IMR-90 (cell line): Measurements from ENCODE around the gene HPRT1. TPM values are rescaled to one million over a fixed set of nuclear protein-coding genes. Genes with fewer than 3 reads are reported as not detected.

Experiments used
- ATAC-seq: fragments of 200-7000 bp; cut with Tn5 transposase; 2 replicates; pipeline ENCODE4 v1.9.1; 2020; ENCODE audit warnings: low read depth, mild to moderate bottlenecking, moderate library complexity
- BruUV-seq: library from RNA; stranded (reverse); fragments of 400-500 nt; replicated peaks from 2 replicates; lab custom pipeline; 2021; lab: Mats Ljungman, UMichigan
- CTCF ChIA-PET: fragments of 300-600 bp; formaldehyde crosslinking; extraction: SDS; loops from one replicate; lab custom pipeline; 2021; ENCODE audit warnings: antibody characterized with exemption; lab: Yijun Ruan, JAX
- POLR2A ChIA-PET: fragments of 300-600 bp; sonication (Branson Sonifier 250); formaldehyde crosslinking; loops from one replicate; lab custom pipeline; 2022; ENCODE audit warnings: antibody characterized with exemption; ENCODE audit not compliant: unreplicated experiment; lab: Charles Lee
- DNase-seq: peaks from one replicate; pipeline ENCODE4 v3.0.0; 2013
- H2AFZ ChIP-seq: replicated peaks from 2 replicates; pipeline ENCODE3; 2013; ENCODE audit warnings: low read length, mild to moderate bottlenecking; ENCODE audit not compliant: poor library complexity
- H2AK5ac ChIP-seq: 2 replicates; pipeline ENCODE4 v1.6.1; 2013; ENCODE audit warnings: low read depth, low read length, inconsistent platforms
- H2AK9ac ChIP-seq: replicated peaks from 2 replicates; pipeline ENCODE3; 2013; ENCODE audit warnings: mild to moderate bottlenecking, low read depth, low read length, moderate library complexity; ENCODE audit not compliant: poor library complexity
- H2BK120ac ChIP-seq: 2 replicates; pipeline ENCODE4 v1.6.1; 2013; ENCODE audit warnings: low read depth, low read length, inconsistent platforms
- H2BK15ac ChIP-seq: 3 replicates; pipeline ENCODE4 v1.6.1; 2013; ENCODE audit warnings: low read depth, low read length, inconsistent platforms
- H2BK20ac ChIP-seq: 2 replicates; pipeline ENCODE4 v1.6.1; 2013; ENCODE audit warnings: low read depth, mild to moderate bottlenecking, inconsistent platforms, low read length, moderate library complexity
- H2BK5ac ChIP-seq: 2 replicates; pipeline ENCODE4 v1.6.1; 2013; ENCODE audit warnings: mild to moderate bottlenecking, low read depth, low read length, inconsistent platforms; ENCODE audit not compliant: poor library complexity, severe bottlenecking
- H3K14ac ChIP-seq: replicated peaks from 2 replicates; pipeline ENCODE4 v1.6.1; 2013; ENCODE audit warnings: low read depth, low read length, inconsistent platforms
- H3K18ac ChIP-seq: 2 replicates; pipeline ENCODE4 v1.6.1; 2013; ENCODE audit warnings: low read depth, low read length, control low read depth
- H3K23ac ChIP-seq: 2 replicates; pipeline ENCODE4 v1.6.1; 2013; ENCODE audit warnings: low read depth, low read length, inconsistent platforms
- H3K27ac ChIP-seq: 2 replicates; pipeline ENCODE4 v1.5.1; 2013; ENCODE audit warnings: mild to moderate bottlenecking, control low read depth, low read length; ENCODE audit not compliant: insufficient read depth
- H3K27me3 ChIP-seq: 2 replicates; pipeline ENCODE4 v1.6.1; 2013; ENCODE audit warnings: low read length; ENCODE audit not compliant: control insufficient read depth, insufficient read depth
- H3K36me3 ChIP-seq: 2 replicates; pipeline ENCODE4 v1.6.1; 2013; ENCODE audit warnings: low read length, mixed read lengths; ENCODE audit not compliant: control insufficient read depth, insufficient read depth
- H3K4ac ChIP-seq: 2 replicates; pipeline ENCODE4 v1.6.1; 2013; ENCODE audit warnings: low read depth, low read length, inconsistent platforms
- H3K4me1 ChIP-seq: 2 replicates; pipeline ENCODE4 v1.6.1; 2013; ENCODE audit warnings: low read length, mixed read lengths; ENCODE audit not compliant: control insufficient read depth, insufficient read depth
- H3K4me2 ChIP-seq: 2 replicates; pipeline ENCODE4 v1.6.1; 2013; ENCODE audit warnings: low read depth, mild to moderate bottlenecking, control low read depth, low read length, moderate library complexity
- H3K4me3 ChIP-seq: 2 replicates; pipeline ENCODE4 v1.5.1; 2013; ENCODE audit warnings: low read depth, mild to moderate bottlenecking, control low read depth, low read length, moderate library complexity; ENCODE audit not compliant: insufficient read depth
- H3K56ac ChIP-seq: 2 replicates; pipeline ENCODE4 v1.6.1; 2013; ENCODE audit warnings: low read length, inconsistent platforms; ENCODE audit not compliant: insufficient read depth; ENCODE audit errors: extremely low read depth
- H3K79me1 ChIP-seq, 2 experiments: 2 replicates each; pipeline ENCODE4 v1.6.1; 2013; ENCODE audit warnings: low read length in 2 of 2, inconsistent platforms in 1 of 2, low read depth in 1 of 2
- H3K9ac ChIP-seq: 2 replicates; pipeline ENCODE4 v1.6.1; 2013; ENCODE audit warnings: low read depth, low read length, control low read depth
- H3K9me1 ChIP-seq: 2 replicates; pipeline ENCODE4 v1.6.1; 2013; ENCODE audit warnings: low read length, inconsistent platforms; ENCODE audit not compliant: insufficient read depth
- H3K9me3 ChIP-seq: 2 replicates; pipeline ENCODE4 v1.6.1; 2013; ENCODE audit warnings: low read length; ENCODE audit not compliant: control insufficient read depth, insufficient read depth
- H4K20me1 ChIP-seq: 2 replicates; pipeline ENCODE4 v1.6.1; 2013; ENCODE audit warnings: low read length, inconsistent platforms; ENCODE audit not compliant: insufficient read depth
- H4K5ac ChIP-seq: 2 replicates; pipeline ENCODE4 v1.6.1; 2013; ENCODE audit warnings: mild to moderate bottlenecking, low read depth, low read length, control low read depth
- H4K8ac ChIP-seq, 2 experiments: 2 replicates each; pipeline ENCODE4 v1.6.1; 2013; ENCODE audit warnings: low read depth in 2 of 2, low read length in 2 of 2, control low read depth in 1 of 2, inconsistent platforms in 1 of 2
- H4K91ac ChIP-seq: 2 replicates; pipeline ENCODE4 v1.6.1; 2013; ENCODE audit warnings: low read depth, low read length, inconsistent platforms; ENCODE audit not compliant: insufficient read depth
- BHLHE40 ChIP-seq: fragments of 150-350 bp; IDR thresholded peaks from 2 replicates; pipeline ENCODE4 v1.6.1; 2016; ENCODE audit warnings: mild to moderate bottlenecking, low read depth, low read length
- FOS ChIP-seq: fragments of 150-350 bp; IDR thresholded peaks from 2 replicates; pipeline ENCODE4 v1.6.1; 2016; ENCODE audit warnings: low read depth, low read length
- MAZ ChIP-seq: IDR thresholded peaks from 2 replicates; pipeline ENCODE4 v1.6.1; 2012; ENCODE audit warnings: low read depth, mild to moderate bottlenecking, low read length, improper control_type of control experiment, moderate library complexity, borderline replicate concordance
- MXI1 ChIP-seq: IDR thresholded peaks from 2 replicates; pipeline ENCODE4 v1.6.1; 2012; ENCODE audit warnings: low read depth, mild to moderate bottlenecking, low read length, moderate library complexity, borderline replicate concordance
- NFE2L2 ChIP-seq: fragments of 150-350 bp; IDR thresholded peaks from 2 replicates; pipeline ENCODE4 v1.6.1; 2016; ENCODE audit warnings: low read depth, mild to moderate bottlenecking, low read length
- POLR2A ChIP-seq: IDR thresholded peaks from 2 replicates; pipeline ENCODE4 v1.6.1; 2012; ENCODE audit warnings: mild to moderate bottlenecking, low read depth, low read length
- RAD21 ChIP-seq: IDR thresholded peaks from 2 replicates; pipeline ENCODE4 v1.6.1; 2012; ENCODE audit warnings: low read length, improper control_type of control experiment
- RCOR1 ChIP-seq: IDR thresholded peaks from 2 replicates; pipeline ENCODE4 v1.6.1; 2012; ENCODE audit warnings: mild to moderate bottlenecking, low read length, improper control_type of control experiment; ENCODE audit not compliant: insufficient replicate concordance
- SMC3 ChIP-seq: fragments of 150-350 bp; IDR thresholded peaks from 2 replicates; pipeline ENCODE4 v1.6.1; 2016; ENCODE audit warnings: low read depth, mild to moderate bottlenecking, antibody characterized with exemption, low read length, moderate library complexity
- WGBS, 2 experiments: methylation state at CpG; one replicate each; pipeline versions ENCODE4 v1.1.5 to v1.1.7; 2013; ENCODE audit warnings: missing lambda C conversion rate in 2 of 2; ENCODE audit not compliant: insufficient read length in 1 of 2; ENCODE audit errors: extremely low coverage in 2 of 2; 5-methylcytosine and 5-hydroxymethylcytosine counted together
- dilution Hi-C: fragments of 300-500 bp; cut with HindIII; formaldehyde crosslinking; loops from one replicate; pipeline ENCODE4 v1.14.3; 2018; ENCODE audit warnings: low sequenced_read_pairs; ENCODE audit not compliant: unreplicated experiment
- in situ Hi-C: fragments of 300-500 bp; cut with MboI; formaldehyde crosslinking; loops from 3 replicates; pipeline ENCODE4 v1.14.3; 2019; ENCODE audit warnings: low sequenced_read_pairs, inconsistent platforms, mixed read lengths
- intact Hi-C: fragments of 100-400 bp; cut with micrococcal nuclease; formaldehyde crosslinking; loops from 2 replicates; pipeline ENCODE4 v1.10.0; 2022
- polyA plus RNA-seq, 3 experiments: library from polyadenylated mRNA; depleted of rRNA; stranded (reverse); fragments of >200 nt; gene quantifications; 2 replicates each; pipeline ENCODE4 v1.2.3, GENCODE V29; 2012; ENCODE audit warnings: low replicate concordance in 1 of 3
- total RNA-seq: library from RNA; depleted of rRNA; stranded (reverse); fragments of >200 nt; gene quantifications from 2 replicates; pipeline ENCODE4 v1.2.3, GENCODE V29; 2012
- TF ChIP-seq, protein P1 (sequence below): conservative IDR thresholded peaks from 2 replicates; pipeline ENCODE4 v1.5.1; 2012; ENCODE audit warnings: mild to moderate bottlenecking, low read depth, low read length, improper control_type of control experiment
- TF ChIP-seq, protein P2 (sequence below): fragments of 150-350 bp; IDR thresholded peaks from 2 replicates; pipeline ENCODE4 v1.6.1; 2016; ENCODE audit warnings: low read depth, mild to moderate bottlenecking, low read length, moderate library complexity, borderline replicate concordance
- TF ChIP-seq, protein P3 (sequence below): fragments of 150-350 bp; IDR thresholded peaks from 2 replicates; pipeline ENCODE4 v1.6.1; 2017; ENCODE audit warnings: mild to moderate bottlenecking, antibody characterized with exemption, low read length, low read depth

Gene HPRT1
- total and polyA plus RNA-seq, 2 of the 4 experiments (the other 2 are of a cell fraction), result 7.0 to 30.3 TPM

- ChIA-PET POLR2A (no interaction called here), CTCF (interaction anchor here (0.6 to 1.5 kb wide), 4 partner anchors 123 to 1126 kb away, joined by 3 to 6 read pairs (median 4); no protein-coding TSS in a partner anchor)
- Histone ChIP-seq H3K4me2 (no peak overlapping the region), H3K79me1 (no peaks in the 10 kb centered on the region), H4K91ac (no peak overlapping the region), H3K23ac (no peak overlapping the region), H3K56ac (no peak overlapping the region), H4K8ac (no peak overlapping the region), H4K5ac (no peak overlapping the region), H3K4ac (no peak overlapping the region), H2BK120ac (no peak overlapping the region), H2BK5ac (no peak overlapping the region), H3K4me3 (no peak overlapping the region), H3K18ac (no peak overlapping the region), H3K27me3 (no peaks in the 10 kb centered on the region), H3K27ac (no peak overlapping the region), H2AK9ac (no peak overlapping the region), H3K4me1 (no peaks in the 10 kb centered on the region), H2BK20ac (no peak overlapping the region), H2AFZ (no peak overlapping the region), H3K36me3 (no peaks in the 10 kb centered on the region; the same call in 1 of the 2 replicates), H3K14ac (no peak overlapping the region), H2AK5ac (no peak overlapping the region), H3K9me1 (no peaks in the 10 kb centered on the region), H2BK15ac (no peak overlapping the region), H4K20me1 (no peaks in the 10 kb centered on the region), H3K9ac (no peak overlapping the region), H3K9me3 (no peaks in the 10 kb centered on the region)
- WGBS, 2 experiments, result no CpG with 5 or more reads among the region's 1 CpG
- peak; percentile 67 for DNase-seq
- dilution Hi-C loops, result no loop called here
- TF ChIP-seq SMC3 (peak; percentile 58), POLR2A (no peak), RAD21 (peak; percentile 67), MXI1 (no peak), BHLHE40 (no peak), FOS (no peak), NFE2L2 (no peak), RCOR1 (no peak), MAZ (no peak)
- TF ChIP-seq, protein P1, sequence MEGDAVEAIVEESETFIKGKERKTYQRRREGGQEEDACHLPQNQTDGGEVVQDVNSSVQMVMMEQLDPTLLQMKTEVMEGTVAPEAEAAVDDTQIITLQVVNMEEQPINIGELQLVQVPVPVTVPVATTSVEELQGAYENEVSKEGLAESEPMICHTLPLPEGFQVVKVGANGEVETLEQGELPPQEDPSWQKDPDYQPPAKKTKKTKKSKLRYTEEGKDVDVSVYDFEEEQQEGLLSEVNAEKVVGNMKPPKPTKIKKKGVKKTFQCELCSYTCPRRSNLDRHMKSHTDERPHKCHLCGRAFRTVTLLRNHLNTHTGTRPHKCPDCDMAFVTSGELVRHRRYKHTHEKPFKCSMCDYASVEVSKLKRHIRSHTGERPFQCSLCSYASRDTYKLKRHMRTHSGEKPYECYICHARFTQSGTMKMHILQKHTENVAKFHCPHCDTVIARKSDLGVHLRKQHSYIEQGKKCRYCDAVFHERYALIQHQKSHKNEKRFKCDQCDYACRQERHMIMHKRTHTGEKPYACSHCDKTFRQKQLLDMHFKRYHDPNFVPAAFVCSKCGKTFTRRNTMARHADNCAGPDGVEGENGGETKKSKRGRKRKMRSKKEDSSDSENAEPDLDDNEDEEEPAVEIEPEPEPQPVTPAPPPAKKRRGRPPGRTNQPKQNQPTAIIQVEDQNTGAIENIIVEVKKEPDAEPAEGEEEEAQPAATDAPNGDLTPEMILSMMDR, result peak; percentile 64
- TF ChIP-seq, protein P2, sequence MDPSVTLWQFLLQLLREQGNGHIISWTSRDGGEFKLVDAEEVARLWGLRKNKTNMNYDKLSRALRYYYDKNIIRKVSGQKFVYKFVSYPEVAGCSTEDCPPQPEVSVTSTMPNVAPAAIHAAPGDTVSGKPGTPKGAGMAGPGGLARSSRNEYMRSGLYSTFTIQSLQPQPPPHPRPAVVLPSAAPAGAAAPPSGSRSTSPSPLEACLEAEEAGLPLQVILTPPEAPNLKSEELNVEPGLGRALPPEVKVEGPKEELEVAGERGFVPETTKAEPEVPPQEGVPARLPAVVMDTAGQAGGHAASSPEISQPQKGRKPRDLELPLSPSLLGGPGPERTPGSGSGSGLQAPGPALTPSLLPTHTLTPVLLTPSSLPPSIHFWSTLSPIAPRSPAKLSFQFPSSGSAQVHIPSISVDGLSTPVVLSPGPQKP, result no peak
- TF ChIP-seq, protein P3, sequence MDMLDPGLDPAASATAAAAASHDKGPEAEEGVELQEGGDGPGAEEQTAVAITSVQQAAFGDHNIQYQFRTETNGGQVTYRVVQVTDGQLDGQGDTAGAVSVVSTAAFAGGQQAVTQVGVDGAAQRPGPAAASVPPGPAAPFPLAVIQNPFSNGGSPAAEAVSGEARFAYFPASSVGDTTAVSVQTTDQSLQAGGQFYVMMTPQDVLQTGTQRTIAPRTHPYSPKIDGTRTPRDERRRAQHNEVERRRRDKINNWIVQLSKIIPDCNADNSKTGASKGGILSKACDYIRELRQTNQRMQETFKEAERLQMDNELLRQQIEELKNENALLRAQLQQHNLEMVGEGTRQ, result no peak
- in situ Hi-C loops, result loop anchor here (10.0 kb wide), 2 partner anchors 271 to 421 kb away; no protein-coding TSS in a partner anchor
- peak; percentile 64; the same call in 1 of the 2 replicates for ATAC-seq
- intact Hi-C loops, result loop anchor here (1.0 to 10.0 kb wide), 4 partner anchors 271 to 513 kb away; no protein-coding TSS in a partner anchor
- BruUV-seq, result no TSS peak
Observed at GRCh38 chrX:134484039-134484438, 24.1 kb downstream of the HPRT1 start.
